Stimulated activated CD4-positive, alpha-beta T cell treated with anti-CD3 and anti-CD28 coated beads, Interleukin-4, amount 100 ng/mL, for 48 hours (primary cell): Measurements from ENCODE around the gene TCP11L1.
"Not testable (repeated sequence)": the region's sequence is repeated elsewhere in the genome, so short reads cannot be mapped to it uniquely, and the experiment has no call there.

Source experiments
- DNase-seq, 2 donors: peaks; one replicate each; pipeline ENCODE4 v3.0.0-alpha.2; 2020; ENCODE audit warnings: low read depth in 2 of 2

TCP11L1 gene

DNA sequence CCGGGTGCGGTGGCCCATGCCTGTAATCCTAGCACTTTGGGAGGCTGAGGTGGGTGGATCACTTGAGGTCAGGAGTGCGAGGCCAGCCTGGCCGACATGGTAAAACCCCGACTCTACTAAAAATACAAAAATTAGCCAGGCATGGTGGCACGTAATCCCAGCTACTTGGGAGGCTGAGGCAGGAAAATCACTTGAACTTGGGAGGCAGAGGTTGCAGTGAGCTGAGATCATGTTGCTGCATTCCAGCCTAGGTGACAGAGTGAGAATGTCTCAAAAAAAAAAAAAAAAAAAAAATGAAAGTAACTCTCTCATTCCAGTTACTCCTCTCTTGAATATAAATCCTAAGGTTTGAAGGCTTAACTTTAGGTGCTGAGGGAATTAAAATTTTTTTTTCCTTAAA lies 10.2 kb upstream of the TCP11L1 start:
- DNase-seq = not testable (repeated sequence)

DNA sequence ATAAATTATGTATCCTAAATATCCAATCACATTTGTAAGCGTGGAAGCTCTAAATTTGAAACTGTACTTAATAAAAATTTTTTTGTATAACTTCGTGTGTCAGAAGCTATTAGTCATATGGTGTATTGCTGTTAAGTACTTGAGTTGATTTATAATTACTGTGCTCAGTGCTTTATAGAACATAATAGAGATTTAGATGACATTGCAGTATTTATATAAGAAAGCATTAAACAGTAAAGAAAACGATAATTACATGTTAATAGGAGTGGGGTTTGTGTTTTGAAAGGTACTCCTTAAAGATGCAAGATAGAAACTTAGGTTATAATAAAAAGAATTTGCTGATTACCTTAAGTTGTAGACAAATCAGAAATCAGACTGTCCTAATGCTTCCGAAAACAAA lies 5.9 kb upstream of the TCP11L1 start:
- no peak for DNase-seq

DNA sequence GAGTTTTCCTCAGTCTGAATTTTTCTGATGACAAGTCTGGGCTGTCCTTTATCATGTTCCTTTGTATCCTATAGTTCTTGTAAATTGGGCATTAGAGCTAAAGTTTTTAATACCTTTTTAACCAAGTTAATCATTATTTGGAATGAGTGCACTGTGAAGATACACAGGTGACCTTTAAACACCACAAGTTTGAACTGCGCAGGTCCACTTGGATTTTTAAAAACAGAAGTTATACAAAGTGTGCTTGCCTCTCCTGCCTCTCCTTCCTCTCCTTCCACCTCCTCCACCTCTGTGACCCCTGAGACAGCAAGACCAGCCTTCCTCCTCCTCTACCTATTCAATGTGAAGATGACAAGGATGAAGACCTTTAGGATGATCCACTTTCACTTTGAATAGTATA lies 4.4 kb upstream of the TCP11L1 start:
- DNase-seq = no peak

DNA sequence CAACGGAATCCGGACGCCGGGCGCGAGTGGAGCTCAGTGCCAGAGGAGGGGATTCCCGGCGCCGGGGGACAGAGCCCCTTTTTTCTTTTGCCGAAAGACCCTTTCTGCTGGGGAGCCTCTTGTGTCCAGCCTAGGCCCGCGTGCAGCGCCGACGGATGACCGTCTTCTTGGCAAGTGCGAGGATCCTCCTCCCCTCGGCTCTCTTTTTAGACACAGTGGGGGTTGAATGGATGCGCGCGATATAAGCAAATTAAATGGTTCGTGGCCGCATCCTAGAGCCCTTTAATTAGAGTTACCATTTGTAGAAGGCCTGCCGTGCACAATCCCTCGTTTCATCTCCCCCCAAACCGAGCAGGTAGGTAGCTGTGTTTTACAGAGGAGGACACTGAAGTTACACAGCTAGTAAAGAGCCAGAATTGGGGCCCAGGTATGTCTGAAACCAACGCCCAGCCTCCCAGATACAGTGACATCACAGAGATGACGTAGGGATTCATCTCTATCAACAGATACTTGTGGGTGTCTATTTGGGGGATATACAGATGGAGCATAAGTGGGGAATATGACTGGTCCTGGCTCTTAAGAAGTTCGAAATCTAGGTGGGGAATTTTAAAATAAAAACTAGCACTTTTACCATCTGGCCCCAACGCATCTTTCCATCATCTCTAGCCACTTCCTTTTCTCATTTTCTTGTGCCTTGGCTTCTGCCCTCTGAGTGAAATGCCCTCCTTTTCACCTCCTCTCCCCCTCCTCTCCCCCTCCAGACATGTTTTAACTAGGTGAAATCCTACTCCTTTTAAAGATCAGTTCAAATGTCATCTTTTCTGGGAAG lies 875 bp downstream of the TCP11L1 start:
- peak in 1 of 2 donors; percentile 18 for DNase-seq

DNA sequence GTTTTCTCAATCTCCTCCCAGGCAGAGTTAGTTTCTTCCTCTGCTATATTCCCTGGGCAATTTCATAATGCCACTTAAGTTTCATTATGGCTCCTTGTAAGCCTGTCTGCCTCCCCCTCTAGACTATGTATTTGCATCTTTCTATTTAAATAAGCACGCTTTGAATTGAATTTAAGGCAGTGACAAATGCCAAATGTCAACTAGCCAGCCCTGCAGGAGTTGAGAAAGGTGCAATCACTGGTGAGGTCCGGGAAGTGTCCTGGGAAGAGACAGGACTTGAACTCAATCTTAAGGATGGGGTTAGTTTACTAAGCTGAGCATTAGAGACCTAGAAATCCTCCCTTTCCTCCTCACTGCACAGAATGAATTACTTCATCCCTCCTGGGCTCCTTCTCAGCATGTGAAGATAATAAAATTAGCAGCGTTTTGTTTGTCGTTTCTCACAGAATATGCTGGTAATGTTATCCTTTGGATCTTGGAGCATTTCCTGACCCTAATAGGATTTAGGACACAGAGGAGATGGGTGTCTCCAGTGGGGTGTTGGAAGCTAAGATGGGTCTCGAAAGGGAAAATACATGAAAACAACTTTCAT lies 1.6 kb downstream of the TCP11L1 start:
- no peak for DNase-seq

DNA sequence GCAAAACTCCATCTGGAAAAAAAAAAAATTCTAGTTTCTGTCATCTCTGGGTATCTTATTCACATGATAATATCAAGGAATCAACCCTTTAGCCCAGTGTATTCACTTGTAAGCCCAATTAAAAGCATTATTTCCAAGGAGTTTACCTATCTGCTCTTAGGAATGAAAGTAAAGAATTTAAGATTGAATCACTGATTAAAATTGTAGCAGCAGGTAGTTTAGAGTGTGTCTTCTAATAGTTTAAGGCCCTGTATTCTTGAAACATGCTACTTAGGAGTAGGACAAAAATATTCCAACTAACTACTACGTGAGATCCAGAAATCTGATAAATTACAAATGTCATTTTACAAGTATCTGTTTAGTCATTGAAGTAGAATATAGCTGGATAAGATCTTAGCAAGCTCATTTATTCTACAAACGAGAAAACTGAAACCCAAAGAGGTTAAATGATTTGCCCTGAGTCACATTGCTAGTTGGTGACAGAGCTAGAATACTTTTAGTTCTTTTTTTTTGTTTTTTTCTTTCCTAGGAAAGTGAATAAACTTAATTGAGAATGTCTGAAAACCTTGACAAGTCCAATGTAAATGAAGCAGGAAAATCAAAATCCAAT lies 4.0 kb downstream of the TCP11L1 start:
- no peak for DNase-seq

DNA sequence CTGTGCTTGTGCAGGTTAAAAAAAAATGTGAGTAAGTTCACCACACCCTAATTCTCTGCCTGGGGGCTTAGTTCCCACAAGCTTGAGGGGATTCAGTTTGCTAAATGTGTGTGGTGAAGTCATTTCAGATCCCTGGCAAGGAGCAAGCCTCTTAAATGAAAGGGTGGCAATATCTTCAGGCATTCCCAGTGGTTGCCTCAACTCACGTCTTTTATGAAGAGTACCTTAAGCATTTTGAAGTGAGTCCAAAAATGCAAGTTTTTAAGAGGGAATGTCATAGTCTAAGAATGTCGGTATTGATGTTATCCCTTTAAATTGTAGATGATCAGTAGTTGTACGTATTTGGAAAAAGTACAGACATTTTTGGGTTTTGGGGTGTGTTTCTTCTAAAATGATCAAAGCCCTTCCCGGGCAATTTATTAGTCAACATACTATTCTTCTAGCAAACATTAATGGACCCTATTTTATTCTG lies 4.9 kb downstream of the TCP11L1 start:
- no peak for DNase-seq

DNA sequence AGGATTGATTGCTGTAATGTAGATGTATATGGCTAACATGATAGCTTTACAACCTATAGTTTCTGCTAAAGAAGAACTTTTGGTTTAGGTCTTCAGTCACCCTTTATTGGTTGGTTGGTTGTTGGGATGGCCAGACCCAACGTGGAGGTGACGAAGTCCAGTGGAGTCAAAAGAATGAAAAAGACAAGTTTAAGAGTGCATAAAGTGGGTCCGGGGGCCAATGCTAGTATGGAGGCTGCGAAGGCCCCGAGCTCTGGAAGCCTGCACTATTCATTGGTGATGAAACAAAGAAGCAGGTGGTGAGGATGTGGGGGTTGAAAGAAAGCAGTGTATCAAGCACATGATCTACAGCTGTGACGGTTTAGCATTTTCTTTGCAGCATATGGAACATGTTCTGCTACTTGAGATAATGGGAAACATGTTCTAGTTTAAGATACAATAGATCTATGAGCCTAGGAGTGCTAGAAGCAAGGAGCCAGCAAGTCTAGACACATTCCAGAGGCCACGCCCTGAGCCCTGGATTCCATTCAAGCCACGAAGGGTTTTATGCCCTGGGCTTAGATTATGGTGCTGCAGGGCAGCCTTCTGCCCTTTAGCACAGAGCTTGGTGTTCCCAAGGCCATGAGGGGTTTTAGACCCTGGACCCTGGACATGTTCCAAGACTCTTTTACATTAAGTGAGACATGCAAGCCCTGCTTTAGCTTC lies 6.3 kb downstream of the TCP11L1 start:
- DNase-seq = no peak

DNA sequence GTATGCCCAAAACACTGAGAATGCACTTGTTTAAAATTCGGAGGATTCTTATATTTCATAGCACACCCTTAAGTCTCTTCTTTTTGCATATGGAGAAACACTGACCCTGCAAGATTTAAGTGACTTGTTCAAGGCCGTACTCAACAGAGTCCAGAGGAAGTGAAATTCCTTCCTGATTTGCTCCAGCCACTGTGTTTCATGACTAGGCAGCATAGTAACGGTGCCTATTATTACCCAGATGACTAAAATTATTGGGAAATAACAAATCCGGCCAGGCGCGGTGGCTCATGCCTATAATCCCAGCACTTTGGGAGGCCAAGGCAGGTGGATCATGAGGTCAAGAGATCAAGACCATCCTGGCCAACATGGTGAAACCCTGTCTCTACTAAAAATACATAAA lies 9.3 kb downstream of the TCP11L1 start:
- not testable (repeated sequence) for DNase-seq

DNA sequence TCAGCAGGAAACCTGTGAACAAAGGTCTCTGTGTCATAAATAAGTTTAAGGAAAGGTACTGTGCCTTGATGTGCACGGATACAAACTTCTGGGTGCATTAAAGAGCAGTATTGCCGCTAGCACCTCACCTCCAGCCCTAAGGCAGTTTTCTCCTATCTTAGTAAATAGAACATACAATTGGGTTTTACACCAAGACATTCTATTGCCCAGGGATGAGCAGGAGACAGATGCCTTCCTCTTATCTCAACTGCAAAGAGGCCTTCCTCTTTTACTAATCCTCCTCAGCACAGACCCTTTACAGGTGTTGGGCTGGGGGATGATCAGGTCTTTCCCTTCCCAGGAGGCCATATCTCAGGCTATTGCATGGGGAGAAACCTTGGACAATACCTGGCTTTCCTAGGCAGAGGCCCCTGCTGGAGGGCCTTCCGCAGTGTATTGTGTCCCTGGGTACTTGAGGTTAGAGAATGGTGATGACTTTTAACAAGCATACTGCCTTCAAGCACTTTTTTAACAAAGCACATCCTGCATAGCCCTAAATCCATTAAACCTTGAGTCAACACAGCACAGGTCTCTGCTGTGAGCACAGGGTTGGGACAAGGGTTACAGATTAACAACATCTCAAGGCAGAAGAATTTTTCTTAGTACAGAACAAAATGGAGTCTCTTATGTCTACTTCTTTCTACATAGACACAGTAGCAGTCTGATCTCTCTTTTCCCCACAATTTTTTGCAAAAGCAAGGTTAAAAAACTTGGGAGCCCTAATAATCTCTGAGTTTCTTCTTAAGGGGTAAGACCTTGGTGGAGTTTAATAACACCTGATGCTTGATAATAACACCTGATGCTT lies 10.4 kb downstream of the TCP11L1 start:
- DNase-seq = not testable (repeated sequence)

DNA sequence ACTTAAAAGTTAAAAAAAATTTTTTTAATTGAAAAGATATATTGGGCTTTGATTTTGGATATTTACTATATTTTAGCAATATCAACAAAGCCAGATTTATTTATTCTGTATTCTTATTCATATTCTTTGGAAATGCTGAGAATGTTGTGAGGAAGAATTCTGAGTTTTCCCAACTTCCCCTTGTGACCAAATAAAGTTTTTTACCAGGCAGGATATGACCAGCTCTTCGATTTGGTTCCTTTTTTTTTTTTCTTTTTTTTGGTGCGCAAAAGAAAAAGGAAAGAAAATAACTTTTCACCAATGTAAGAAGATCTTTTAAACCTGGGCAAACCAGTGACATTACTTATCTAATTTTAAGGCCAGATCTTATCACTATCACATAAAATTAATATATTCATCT lies 12.9 kb downstream of the TCP11L1 start:
- no peak for DNase-seq

DNA sequence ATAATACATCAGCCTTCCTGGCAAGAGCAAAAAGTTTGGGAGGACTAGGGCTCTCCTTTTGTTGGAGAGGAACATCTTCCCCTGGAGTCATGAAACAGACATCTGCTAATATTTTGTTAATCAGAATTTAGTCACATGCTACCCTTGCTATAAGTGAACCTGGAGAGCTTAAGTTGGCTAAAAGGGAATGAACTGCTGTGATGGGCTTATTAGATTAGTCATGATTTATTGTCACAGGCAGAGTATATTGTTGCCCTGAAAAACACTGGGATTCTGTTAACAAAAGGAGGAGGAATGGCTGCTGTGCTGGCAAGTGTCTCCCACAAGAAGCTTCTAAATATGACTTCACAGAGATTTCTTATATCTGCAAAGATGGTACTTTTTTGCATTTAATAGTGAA lies 16.0 kb downstream of the TCP11L1 start:
- no peak for DNase-seq

DNA sequence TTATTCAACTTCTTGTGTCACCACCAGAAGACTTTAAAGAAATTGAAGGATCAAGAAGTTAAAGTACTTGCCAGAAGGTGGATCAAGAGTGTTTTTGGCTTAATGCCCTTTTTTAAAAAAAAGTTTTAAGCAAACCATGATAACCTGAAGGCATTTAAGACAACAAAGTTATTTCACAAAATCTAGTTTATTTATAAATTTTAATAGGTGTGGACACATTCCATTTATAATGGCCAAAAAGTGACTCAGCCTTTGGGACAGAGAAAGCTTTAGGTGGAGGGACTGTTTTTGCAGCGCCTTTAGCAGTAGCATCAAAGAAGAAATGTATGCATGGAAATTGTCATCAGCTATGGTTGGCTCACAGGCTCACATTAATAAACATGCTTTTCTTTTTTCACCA lies 17.9 kb downstream of the TCP11L1 start:
- no peak for DNase-seq

DNA sequence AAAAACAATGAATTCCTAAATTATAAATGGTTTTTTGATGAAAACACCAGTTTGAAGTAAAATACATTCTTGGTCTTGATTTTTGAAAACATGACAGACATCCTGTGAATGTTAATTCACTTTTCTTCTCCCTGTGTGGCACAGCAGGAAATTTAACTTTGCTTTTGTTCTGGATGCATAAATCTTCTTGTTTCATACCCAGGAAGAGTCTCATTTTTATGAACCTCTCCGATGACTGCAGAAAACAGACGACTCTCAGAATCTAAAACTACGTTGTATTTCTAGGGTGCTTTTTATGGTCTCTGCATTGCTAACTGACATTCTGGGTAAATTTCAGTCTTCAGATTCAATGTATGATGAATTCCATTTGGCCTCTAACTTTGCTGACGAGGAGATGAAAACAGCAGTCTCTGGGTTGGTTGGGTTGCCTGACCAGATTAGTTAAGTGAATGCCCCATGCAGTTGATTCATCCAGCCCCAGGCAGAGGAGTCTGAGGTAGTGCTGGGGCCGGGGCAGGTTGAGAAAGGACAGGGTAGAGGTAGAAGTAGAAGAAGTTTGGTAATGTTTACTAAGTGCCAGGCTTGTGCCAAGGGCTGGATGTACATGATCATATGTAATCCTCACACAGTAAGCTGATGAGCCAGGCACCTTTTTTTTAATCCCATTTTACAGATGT lies 20.1 kb downstream of the TCP11L1 start:
- no peak for DNase-seq

DNA sequence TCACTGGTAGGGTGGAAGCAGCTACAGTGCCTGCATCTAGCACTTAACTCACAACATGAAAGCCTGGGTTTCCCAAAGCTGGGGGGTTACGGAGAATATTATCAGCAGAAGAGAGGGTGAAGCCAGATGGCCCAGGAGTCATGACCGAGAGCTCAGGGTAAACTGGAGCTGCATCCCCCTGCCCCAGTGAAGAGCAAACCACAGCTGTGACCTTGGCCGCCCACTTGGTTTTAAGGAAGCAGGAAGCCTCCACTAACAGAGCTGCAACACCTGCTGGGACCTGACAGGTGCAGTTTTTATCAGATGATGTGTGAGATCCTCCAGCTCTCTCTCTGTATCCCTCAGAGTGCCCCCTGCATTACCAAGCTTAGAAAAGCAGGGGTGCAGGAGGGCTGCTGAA lies 20.9 kb downstream of the TCP11L1 start:
- no peak for DNase-seq

DNA sequence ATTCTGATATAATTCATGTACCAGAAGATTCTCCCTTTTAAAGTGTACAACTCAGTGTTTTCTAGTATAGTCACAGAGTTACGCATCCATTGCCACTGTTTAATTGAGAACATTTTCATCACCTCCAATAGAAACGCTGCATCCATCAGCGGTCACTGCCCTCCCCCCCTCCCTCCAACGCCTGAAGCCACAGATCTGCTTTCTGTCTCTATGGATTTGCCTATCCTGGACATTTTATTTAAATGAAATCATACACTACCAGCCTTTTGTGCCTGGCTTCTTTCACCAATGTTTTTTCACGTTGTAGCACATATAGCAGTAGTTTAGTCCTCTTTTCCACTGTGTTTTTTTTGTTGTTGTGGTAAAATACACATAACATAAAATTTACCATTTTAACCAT lies 22.8 kb downstream of the TCP11L1 start:
- no peak for DNase-seq

DNA sequence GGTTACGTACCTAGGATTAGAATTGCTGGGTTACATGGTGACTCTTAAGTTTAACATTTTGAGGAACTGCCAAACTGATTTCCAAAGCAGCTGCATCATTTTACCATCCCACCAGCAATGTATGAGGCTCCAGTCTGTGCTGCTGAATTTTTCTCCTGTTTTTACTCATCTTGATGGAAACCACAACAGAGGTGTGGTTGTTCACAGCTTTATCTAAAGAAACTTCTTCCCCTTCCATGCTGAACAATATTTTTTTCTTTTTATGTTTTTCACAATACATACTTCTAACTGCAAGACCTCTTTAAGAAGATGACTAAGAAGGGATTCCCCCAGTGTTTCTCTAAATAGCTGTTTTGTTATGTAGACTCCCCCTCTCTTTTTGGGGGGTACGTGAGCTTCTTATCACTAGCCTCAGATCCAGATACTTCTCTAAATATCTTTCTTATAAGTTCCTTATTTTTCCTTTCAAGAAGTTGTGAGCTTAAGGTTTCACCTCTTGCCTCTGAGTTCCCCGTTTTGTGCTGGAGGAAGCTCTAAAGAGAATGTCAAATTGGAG lies 24.0 kb downstream of the TCP11L1 start:
- no peak for DNase-seq

DNA sequence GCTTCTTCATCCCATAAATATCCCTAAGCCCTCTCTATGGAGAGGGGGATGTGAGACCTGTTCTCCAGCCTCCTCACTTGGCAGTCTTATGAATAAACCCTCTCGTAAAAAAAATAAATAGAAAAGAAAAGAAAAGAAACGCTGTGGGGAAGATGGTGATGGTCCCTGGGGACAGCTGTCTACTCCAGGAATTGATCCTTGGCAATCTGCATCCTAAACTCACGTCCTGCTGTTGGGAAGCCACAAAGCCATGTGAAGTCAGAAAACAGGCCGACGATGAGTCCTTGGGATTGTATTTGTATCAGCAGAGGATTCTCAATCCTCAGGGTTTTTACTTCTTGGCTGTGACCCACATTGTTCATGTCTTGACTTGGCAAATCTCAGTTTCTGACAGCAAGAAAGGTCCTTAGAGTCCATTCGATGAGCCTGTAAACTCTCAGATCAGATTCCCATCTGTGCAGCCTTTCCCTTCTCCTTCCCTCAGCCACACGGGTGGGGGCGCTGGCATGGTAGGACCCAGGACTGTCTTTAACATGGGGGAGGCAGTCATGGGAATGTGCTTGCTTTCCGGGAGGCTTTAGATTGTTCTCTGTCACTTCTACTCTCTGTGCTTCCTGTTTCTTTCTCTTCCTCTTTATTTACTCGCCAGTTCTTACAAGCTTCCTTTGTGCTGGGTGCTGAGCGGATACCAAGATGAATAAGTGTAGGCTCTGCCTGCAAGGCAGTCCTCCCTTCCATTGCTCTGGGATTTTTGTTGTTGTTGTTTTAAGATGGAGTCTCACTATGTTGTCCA lies 24.9 kb downstream of the TCP11L1 start:
- no peak for DNase-seq

DNA sequence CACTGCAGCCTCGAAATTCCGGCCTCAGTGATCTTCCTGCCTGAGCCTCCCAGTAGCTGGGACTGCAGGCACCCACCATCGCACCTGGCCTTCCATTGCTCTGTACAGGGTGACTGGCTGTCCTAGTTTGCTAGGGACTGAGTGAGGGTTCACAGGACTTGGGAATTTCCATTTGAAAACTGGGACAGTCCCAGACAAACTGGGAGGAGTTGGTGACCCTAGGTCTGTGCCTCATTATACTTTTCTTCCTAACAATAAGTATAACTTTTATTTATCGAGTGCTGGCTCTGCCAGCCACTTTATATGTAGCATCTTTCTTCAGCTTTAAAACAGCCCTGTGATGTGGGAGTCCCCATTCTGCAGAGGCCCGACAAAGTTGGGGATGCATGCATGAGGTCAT lies 25.5 kb downstream of the TCP11L1 start:
- no peak for DNase-seq
